CD14-positive monocyte (primary cell): Measurements from ENCODE around the gene FAM3C. TPM values are rescaled to one million over a fixed set of nuclear protein-coding genes. Genes with fewer than 3 reads are reported as not detected.

Experiments used
- DNase-seq, 3 donors: peaks; one replicate each; pipeline ENCODE4 v3.0.0-alpha.2; 2011 to 2022
- H2AFZ ChIP-seq: 2 replicates; pipeline ENCODE4 v1.6.0; 2012; ENCODE audit warnings: mild to moderate bottlenecking, low read depth, low read length, inconsistent platforms; ENCODE audit not compliant: insufficient read depth, poor library complexity, severe bottlenecking
- H3K27ac ChIP-seq, 2 donors: 1 replicate in 1 of 2; 2 replicates in 1 of 2; pipeline ENCODE4 v1.5.1; 2012 to 2013; ENCODE audit warnings: low read length in 2 of 2, control low read depth in 1 of 2, inconsistent platforms in 1 of 2, low read depth in 1 of 2, mild to moderate bottlenecking in 1 of 2
- H3K27me3 ChIP-seq, 2 donors: one replicate each; pipeline versions ENCODE4 v1.6.0 to v1.6.1; 2011 to 2013; ENCODE audit warnings: low read length in 2 of 2; ENCODE audit not compliant: control insufficient read depth in 2 of 2, insufficient read depth in 2 of 2
- H3K36me3 ChIP-seq, 2 donors: replicated peaks in 1 of 2; 1 replicate in 1 of 2; 2 replicates in 1 of 2; pipeline versions ENCODE4 v1.5.1 to v1.6.1; 2012 to 2013; ENCODE audit warnings: low read length in 2 of 2, control low read depth in 1 of 2, inconsistent platforms in 1 of 2, mild to moderate bottlenecking in 1 of 2; ENCODE audit not compliant: insufficient read depth in 2 of 2, control insufficient read depth in 1 of 2
- H3K4me1 ChIP-seq, 2 donors: 1 replicate in 1 of 2; 2 replicates in 1 of 2; pipeline versions ENCODE4 v1.5.1 to v1.6.1; 2012 to 2013; ENCODE audit warnings: low read length in 2 of 2, control low read depth in 1 of 2, inconsistent platforms in 1 of 2, mild to moderate bottlenecking in 1 of 2, moderate library complexity in 1 of 2; ENCODE audit not compliant: insufficient read depth in 2 of 2, control insufficient read depth in 1 of 2
- H3K4me2 ChIP-seq: replicated peaks from 2 replicates; pipeline ENCODE3; 2012; ENCODE audit warnings: low read length, moderate library complexity, mild to moderate bottlenecking; ENCODE audit not compliant: poor library complexity, severe bottlenecking; ENCODE audit errors: extremely low read depth
- H3K4me3 ChIP-seq, 3 experiments: fragments of 200-600 bp in 1 of 3; sonication (generic) in 1 of 3; replicated peaks in 1 of 3; 1 replicate in 2 of 3; 2 replicates in 1 of 3; pipeline ENCODE4 v1.5.1; 2011 to 2013; ENCODE audit warnings: low read length in 3 of 3, mild to moderate bottlenecking in 3 of 3, control low read depth in 2 of 3, low read depth in 2 of 3, inconsistent platforms in 1 of 3, moderate library complexity in 1 of 3
- H3K79me2 ChIP-seq: 2 replicates; pipeline ENCODE4 v1.6.0; 2012; ENCODE audit warnings: mild to moderate bottlenecking, control low read depth, inconsistent platforms, low read length, moderate library complexity; ENCODE audit not compliant: insufficient read depth
- H3K9ac ChIP-seq: 2 replicates; pipeline ENCODE4 v1.6.0; 2017; ENCODE audit warnings: low read length, mild to moderate bottlenecking; ENCODE audit not compliant: insufficient read depth, poor library complexity, severe bottlenecking
- H3K9me3 ChIP-seq, 2 donors: replicated peaks in 1 of 2; 1 replicate in 1 of 2; 2 replicates in 1 of 2; pipeline versions ENCODE4 v1.5.1 to v1.6.1; 2012 to 2013; ENCODE audit warnings: low read length in 2 of 2, control low read depth in 1 of 2; ENCODE audit not compliant: control insufficient read depth in 1 of 2, insufficient read depth in 1 of 2
- H4K20me1 ChIP-seq: 2 replicates; pipeline ENCODE4 v1.6.0; 2012; ENCODE audit warnings: mild to moderate bottlenecking, low read length, control low read depth, moderate library complexity; ENCODE audit not compliant: insufficient read depth
- H3K27ac Mint-ChIP-seq, 7 donors: one replicate each; pipeline ENCODE4 v1.8.0; 2020; ENCODE audit warnings: mild to moderate bottlenecking in 7 of 7, mixed read lengths in 7 of 7, moderate library complexity in 6 of 7, inconsistent platforms in 2 of 7
- H3K27me3 Mint-ChIP-seq, 3 donors: one replicate each; pipeline ENCODE4 v1.8.0; 2021 to 2022; ENCODE audit warnings: low read depth in 3 of 3, mild to moderate bottlenecking in 3 of 3, mixed read lengths in 3 of 3, moderate library complexity in 3 of 3, inconsistent platforms in 1 of 3
- H3K36me3 Mint-ChIP-seq, 2 donors: one replicate each; pipeline ENCODE4 v1.8.0; 2020; ENCODE audit warnings: mixed read lengths in 2 of 2, inconsistent platforms in 1 of 2, mild to moderate bottlenecking in 1 of 2
- H3K4me1 Mint-ChIP-seq: one replicate; pipeline ENCODE4 v1.8.0; 2020; ENCODE audit warnings: mild to moderate bottlenecking, mixed read lengths
- H3K4me3 Mint-ChIP-seq, 2 donors: one replicate each; pipeline ENCODE4 v1.8.0; 2020; ENCODE audit warnings: mild to moderate bottlenecking in 2 of 2, mixed read lengths in 2 of 2, moderate library complexity in 1 of 2
- H3K9me3 Mint-ChIP-seq, 7 donors: one replicate each; pipeline ENCODE4 v1.8.0; 2020 to 2022; ENCODE audit warnings: mixed read lengths in 7 of 7, mild to moderate bottlenecking in 6 of 7, moderate library complexity in 6 of 7, inconsistent platforms in 2 of 7
- WGBS: methylation state at CpG from one replicate; pipeline ENCODE4 v1.1.5; 2013; ENCODE audit warnings: missing lambda C conversion rate; ENCODE audit not compliant: insufficient coverage; 5-methylcytosine and 5-hydroxymethylcytosine counted together
- intact Hi-C, 2 donors: fragments of 100-400 bp; cut with micrococcal nuclease; formaldehyde crosslinking; loops; one replicate each; pipeline versions ENCODE4 v1.15.0 to v1.15.1; 2023
- polyA plus RNA-seq, 3 donors: library from polyadenylated mRNA; depleted of rRNA in 1 of 3; unstranded in 2 of 3; stranded (reverse) in 1 of 3; fragments of 300-500 nt in 2 of 3; fragments of >200 nt in 1 of 3; fragmentation: Illumina TruSeq in 2 of 3; gene quantifications; 1 replicate in 2 of 3; 2 replicates in 1 of 3; pipeline ENCODE4 v1.2.3, GENCODE V29; 2012 to 2021
- TF ChIP-seq, protein P1 (sequence below): fragments of 200-600 bp; IDR thresholded peaks from one replicate; pipeline ENCODE4 v1.8.0; 2022; ENCODE audit warnings: antibody characterized with exemption, mild to moderate bottlenecking

Gene FAM3C
- polyA plus RNA-seq, 3 donors, result 5.5 to 13.0 (median 7.3) TPM

DNA sequence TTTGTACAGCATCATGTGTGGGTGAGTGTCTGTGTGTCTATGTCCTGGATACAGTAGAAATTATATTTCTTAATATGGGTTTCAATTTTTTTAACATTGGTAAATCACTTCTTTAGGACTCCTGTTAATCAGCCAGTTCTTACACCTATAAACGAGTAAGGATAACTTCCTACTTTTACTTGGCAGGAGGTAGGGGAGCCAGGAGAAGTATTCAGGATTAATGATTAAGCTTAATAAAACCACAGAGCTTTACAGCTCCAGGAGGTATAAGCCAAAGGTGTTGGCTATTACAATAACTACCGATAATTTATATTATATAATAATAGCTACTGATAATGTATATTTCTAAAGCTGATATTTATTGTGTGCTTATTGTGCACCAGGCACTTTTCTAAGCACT, 1.7 kb upstream of the FAM3C start:
- H3K9me3 Mint-ChIP-seq, result peaks cover 0 to 3% (median 1%) of the 10 kb centered on the region in 7 donors
- H3K27me3 ChIP-seq, result no peaks in the 10 kb centered on the region
- H3K4me1 Mint-ChIP-seq, result peaks cover 14% of the 10 kb centered on the region
- no peaks in the 10 kb centered on the region for H3K36me3 Mint-ChIP-seq
- DNase-seq, result no peak
- H3K27me3 Mint-ChIP-seq, result peaks cover 0 to 1% (median 1%) of the 10 kb centered on the region in 3 donors
- H2AFZ ChIP-seq, result no peak overlapping the region
- no CpG with 5 or more reads among the region's 2 CpGs for WGBS
- H3K4me2 ChIP-seq, result no peak overlapping the region
- no peak overlapping the region for H3K9ac ChIP-seq
- H3K4me3 ChIP-seq, result no peak overlapping the region
- no peaks in the 10 kb centered on the region for H3K36me3 ChIP-seq
- intact Hi-C loops, result no loop called here
- H3K9me3 ChIP-seq, result peaks cover 0 to 4% of the 10 kb centered on the region in 2 donors
- no peaks in the 10 kb centered on the region for H4K20me1 ChIP-seq
- no peak overlapping the region for H3K27ac Mint-ChIP-seq
- no peak overlapping the region for H3K27ac ChIP-seq
- H3K79me2 ChIP-seq, result peaks cover 4% of the 10 kb centered on the region
- H3K4me3 Mint-ChIP-seq, result no peak overlapping the region
- H3K4me1 ChIP-seq, result peaks cover 10 to 15% of the 10 kb centered on the region in 2 donors
- TF ChIP-seq, protein P1, sequence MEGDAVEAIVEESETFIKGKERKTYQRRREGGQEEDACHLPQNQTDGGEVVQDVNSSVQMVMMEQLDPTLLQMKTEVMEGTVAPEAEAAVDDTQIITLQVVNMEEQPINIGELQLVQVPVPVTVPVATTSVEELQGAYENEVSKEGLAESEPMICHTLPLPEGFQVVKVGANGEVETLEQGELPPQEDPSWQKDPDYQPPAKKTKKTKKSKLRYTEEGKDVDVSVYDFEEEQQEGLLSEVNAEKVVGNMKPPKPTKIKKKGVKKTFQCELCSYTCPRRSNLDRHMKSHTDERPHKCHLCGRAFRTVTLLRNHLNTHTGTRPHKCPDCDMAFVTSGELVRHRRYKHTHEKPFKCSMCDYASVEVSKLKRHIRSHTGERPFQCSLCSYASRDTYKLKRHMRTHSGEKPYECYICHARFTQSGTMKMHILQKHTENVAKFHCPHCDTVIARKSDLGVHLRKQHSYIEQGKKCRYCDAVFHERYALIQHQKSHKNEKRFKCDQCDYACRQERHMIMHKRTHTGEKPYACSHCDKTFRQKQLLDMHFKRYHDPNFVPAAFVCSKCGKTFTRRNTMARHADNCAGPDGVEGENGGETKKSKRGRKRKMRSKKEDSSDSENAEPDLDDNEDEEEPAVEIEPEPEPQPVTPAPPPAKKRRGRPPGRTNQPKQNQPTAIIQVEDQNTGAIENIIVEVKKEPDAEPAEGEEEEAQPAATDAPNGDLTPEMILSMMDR, result no peak

DNA sequence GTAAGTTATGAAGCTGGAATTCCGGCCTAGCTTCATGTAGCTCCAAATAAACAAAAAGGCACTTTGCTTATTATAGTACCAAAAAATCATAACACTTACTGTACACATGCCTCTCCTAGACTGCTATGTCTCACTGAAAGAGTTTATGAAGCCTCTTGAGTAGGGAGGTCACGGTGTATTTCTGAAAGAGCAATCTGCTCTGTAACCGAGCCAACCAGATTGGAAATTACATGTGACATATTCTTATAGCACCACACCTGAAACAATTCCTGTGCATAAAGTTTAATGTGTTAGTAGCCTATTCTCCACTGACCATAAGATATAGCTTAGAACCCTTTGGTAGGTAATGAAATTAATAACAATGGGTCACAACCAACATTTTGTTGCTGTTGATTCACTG, 1.3 kb upstream of the FAM3C start:
- no peak overlapping the region for H3K27ac Mint-ChIP-seq
- H3K36me3 Mint-ChIP-seq, result peaks cover 1 to 4% of the 10 kb centered on the region in 2 donors
- Histone ChIP-seq H3K79me2 (peaks cover 8% of the 10 kb centered on the region), H3K27me3 (no peaks in the 10 kb centered on the region), H2AFZ (no peak overlapping the region), H3K9me3 (peaks cover 0 to 5% of the 10 kb centered on the region in 2 donors), H4K20me1 (no peaks in the 10 kb centered on the region), H3K9ac (no peak overlapping the region), H3K27ac (no peak overlapping the region), H3K4me1 (peaks cover 10 to 15% of the 10 kb centered on the region in 2 donors), H3K36me3 (no peaks in the 10 kb centered on the region), H3K4me2 (no peak overlapping the region), H3K4me3 (no peak overlapping the region)
- WGBS, result no CpG with 5 or more reads among the region's 3 CpGs
- DNase-seq, result no peak
- peaks cover 14% of the 10 kb centered on the region for H3K4me1 Mint-ChIP-seq
- peaks cover 0 to 1% (median 1%) of the 10 kb centered on the region in 3 donors for H3K27me3 Mint-ChIP-seq
- no peak overlapping the region for H3K4me3 Mint-ChIP-seq
- TF ChIP-seq, protein P1, result no peak
- peaks cover 0 to 5% (median 3%) of the 10 kb centered on the region in 7 donors for H3K9me3 Mint-ChIP-seq
- intact Hi-C loops, result no loop called here
